G401.6 (cell line): Measurements from ENCODE around the gene ATAD2B.

ENCODE experiments used
- FAIRE-seq: peaks from 2 replicates; lab custom pipeline; 2012; peaks lifted over from hg19 to GRCh38; lab: Jason Lieb, UNC

The ATAD2B gene

GRCh38 chr2:23699580-23699925 lies 227.4 kb downstream of the ATAD2B start:
- no peak for FAIRE-seq

- no peak for FAIRE-seq
Measured at GRCh38 chr2:23698721-23699579, 228.0 kb downstream of the ATAD2B start.
